Mesendoderm (in vitro differentiated cells): Measurements from ENCODE around the gene SLMAP.

Experiments used
- DNase-seq: peaks from one replicate; pipeline ENCODE4 v3.0.0; 2013
- H2AK5ac ChIP-seq: 2 replicates; pipeline ENCODE4 v1.6.1; 2013; ENCODE audit warnings: low read length, inconsistent platforms
- H2BK120ac ChIP-seq: 2 replicates; pipeline ENCODE4 v1.6.1; 2013; ENCODE audit warnings: low read depth, mild to moderate bottlenecking, low read length, moderate library complexity, mixed read lengths
- H2BK15ac ChIP-seq: replicated peaks from 2 replicates; pipeline ENCODE4 v1.6.1; 2013; ENCODE audit warnings: low read depth, mild to moderate bottlenecking, moderate library complexity
- H2BK5ac ChIP-seq: 2 replicates; pipeline ENCODE4 v1.6.1; 2013; ENCODE audit warnings: low read length, inconsistent platforms
- H3K18ac ChIP-seq: 2 replicates; pipeline ENCODE4 v1.6.1; 2013; ENCODE audit warnings: mild to moderate bottlenecking, low read length, mixed read lengths
- H3K23ac ChIP-seq: one replicate; pipeline ENCODE4 v1.6.1; 2013; ENCODE audit warnings: low read length
- H3K27ac ChIP-seq: 2 replicates; pipeline ENCODE4 v1.5.1; 2013; ENCODE audit warnings: low read depth, mild to moderate bottlenecking, inconsistent platforms, low read length, moderate library complexity
- H3K27me3 ChIP-seq: 2 replicates; pipeline ENCODE4 v1.6.1; 2013; ENCODE audit warnings: low read length, control low read depth, mild to moderate bottlenecking, inconsistent platforms; ENCODE audit not compliant: insufficient read depth, poor library complexity
- H3K36me3 ChIP-seq: 2 replicates; pipeline ENCODE4 v1.6.1; 2013; ENCODE audit warnings: low read length, inconsistent platforms; ENCODE audit not compliant: control insufficient read depth, insufficient read depth
- H3K4ac ChIP-seq: one replicate; pipeline ENCODE4 v1.6.1; 2013; ENCODE audit warnings: low read depth, mild to moderate bottlenecking, low read length, moderate library complexity
- H3K4me1 ChIP-seq: 2 replicates; pipeline ENCODE4 v1.6.1; 2013; ENCODE audit warnings: low read depth, low read length, inconsistent platforms; ENCODE audit not compliant: control insufficient read depth
- H3K4me2 ChIP-seq: 2 replicates; pipeline ENCODE4 v1.6.1; 2013; ENCODE audit warnings: low read length
- H3K4me3 ChIP-seq: 2 replicates; pipeline ENCODE4 v1.5.1; 2013; ENCODE audit warnings: mild to moderate bottlenecking, low read length
- H3K56ac ChIP-seq: one replicate; pipeline ENCODE4 v1.6.1; 2013; ENCODE audit warnings: low read length
- H3K79me1 ChIP-seq: 2 replicates; pipeline ENCODE4 v1.6.1; 2013; ENCODE audit warnings: low read length, inconsistent platforms
- H3K79me2 ChIP-seq: 2 replicates; pipeline ENCODE4 v1.6.1; 2013; ENCODE audit warnings: mild to moderate bottlenecking, low read length; ENCODE audit not compliant: control insufficient read depth, insufficient read depth
- H3K9ac ChIP-seq: 2 replicates; pipeline ENCODE4 v1.6.1; 2013; ENCODE audit warnings: low read length, inconsistent platforms
- H4K5ac ChIP-seq: one replicate; pipeline ENCODE4 v1.6.1; 2013; ENCODE audit warnings: low read length
- H4K8ac ChIP-seq: one replicate; pipeline ENCODE4 v1.6.1; 2013; ENCODE audit warnings: low read depth, mild to moderate bottlenecking, control low read depth, low read length, moderate library complexity
- WGBS: extraction: QIAGEN DNeasy Blood & Tissue Kit; methylation state at CpG from one replicate; pipeline ENCODE4 v1.1.7; 2013; ENCODE audit warnings: low lambda C conversion rate, missing lambda C conversion rate; ENCODE audit not compliant: insufficient coverage; ENCODE audit errors: extremely low coverage; 5-methylcytosine and 5-hydroxymethylcytosine counted together

The SLMAP gene

DNA sequence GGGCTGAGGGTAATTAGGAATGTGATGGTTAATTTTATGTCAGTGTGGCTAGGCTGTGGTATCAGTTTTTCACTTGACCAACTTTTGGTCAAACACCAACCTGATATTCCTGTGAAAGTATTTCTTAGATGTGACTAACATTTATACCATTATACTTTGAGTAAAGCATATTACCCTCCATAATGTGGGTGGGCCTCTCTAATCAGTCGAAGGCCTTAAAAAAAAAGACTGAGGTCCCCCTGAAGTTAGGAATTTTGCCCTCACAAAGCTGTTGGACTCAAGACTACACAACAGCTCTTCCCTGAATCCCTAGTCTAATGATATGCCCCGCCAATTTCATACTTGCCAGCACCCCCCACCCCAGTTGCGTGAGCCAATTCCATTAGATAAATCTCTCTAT lies 12.5 kb downstream of the SLMAP start:
- peaks cover 6% of the 10 kb centered on the region for H3K79me1 ChIP-seq
- no peak overlapping the region for H2AK5ac ChIP-seq
- H3K4me1 ChIP-seq = no peaks in the 10 kb centered on the region
- no peak overlapping the region for H4K5ac ChIP-seq
- no CpG with 5 or more reads among the region's 3 CpGs for WGBS
- H3K27ac ChIP-seq = no peak overlapping the region
- no peak overlapping the region for H2BK5ac ChIP-seq
- no peak overlapping the region for H3K9ac ChIP-seq
- no peaks in the 10 kb centered on the region for H3K36me3 ChIP-seq
- no peak overlapping the region for H2BK120ac ChIP-seq
- H3K79me2 ChIP-seq = peaks cover 41% of the 10 kb centered on the region
- H3K56ac ChIP-seq = no peak overlapping the region
- no peak overlapping the region for H3K18ac ChIP-seq
- no peak for DNase-seq
- no peak overlapping the region for H4K8ac ChIP-seq
- H3K27me3 ChIP-seq = no peaks in the 10 kb centered on the region
- no peak overlapping the region for H3K23ac ChIP-seq
- no peak overlapping the region for H2BK15ac ChIP-seq
- H3K4me2 ChIP-seq = no peak overlapping the region
- no peak overlapping the region for H3K4ac ChIP-seq
- no peak overlapping the region for H3K4me3 ChIP-seq

- no peak for DNase-seq
- Histone ChIP-seq H3K9ac (no peak overlapping the region), H2BK5ac (no peak overlapping the region), H2BK120ac (no peak overlapping the region), H3K36me3 (no peaks in the 10 kb centered on the region), H4K8ac (no peak overlapping the region), H3K4me3 (no peak overlapping the region), H3K4me2 (no peak overlapping the region), H2BK15ac (no peak overlapping the region), H3K27me3 (no peaks in the 10 kb centered on the region), H2AK5ac (no peak overlapping the region), H3K23ac (no peak overlapping the region), H4K5ac (no peak overlapping the region), H3K27ac (no peak overlapping the region), H3K56ac (no peak overlapping the region), H3K4me1 (no peaks in the 10 kb centered on the region), H3K79me2 (peaks cover 29% of the 10 kb centered on the region), H3K18ac (no peak overlapping the region), H3K79me1 (peaks cover 6% of the 10 kb centered on the region), H3K4ac (no peak overlapping the region)
- WGBS = no CpG with 5 or more reads among the region's 4 CpGs
Measured at GRCh38 chr3:57770009-57770827, 14.1 kb downstream of the SLMAP start.

DNA sequence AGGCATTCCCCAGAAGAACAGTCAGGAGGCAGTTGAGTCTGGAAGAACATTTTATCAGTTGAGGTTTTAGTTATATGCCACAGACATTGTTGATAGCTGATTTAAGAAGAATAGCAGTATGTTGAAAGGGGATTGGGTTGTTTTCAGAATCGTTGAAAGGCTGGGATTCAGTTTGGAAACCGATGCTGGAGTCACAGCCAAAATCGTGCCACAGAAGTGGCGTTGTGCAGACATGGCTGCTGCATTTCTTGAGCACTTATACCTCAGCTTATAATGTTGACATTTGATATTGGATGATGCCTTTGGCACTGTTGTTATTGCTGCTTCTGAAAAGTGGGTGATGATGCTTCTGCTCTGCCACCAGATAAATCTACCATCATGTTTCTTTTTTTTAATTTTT lies 16.1 kb downstream of the SLMAP start:
- DNase-seq = no peak
- WGBS = no CpG with 5 or more reads among the region's 4 CpGs
- Histone ChIP-seq H3K27ac (no peak overlapping the region), H2BK15ac (no peak overlapping the region), H3K4me3 (no peak overlapping the region), H3K79me1 (peaks cover 6% of the 10 kb centered on the region), H2AK5ac (no peak overlapping the region), H3K4me1 (no peaks in the 10 kb centered on the region), H3K4me2 (no peak overlapping the region), H4K5ac (no peak overlapping the region), H3K4ac (no peak overlapping the region), H3K36me3 (no peaks in the 10 kb centered on the region), H3K79me2 (peaks cover 24% of the 10 kb centered on the region), H3K9ac (no peak overlapping the region), H3K27me3 (no peaks in the 10 kb centered on the region), H2BK5ac (no peak overlapping the region), H3K23ac (no peak overlapping the region), H4K8ac (no peak overlapping the region), H3K56ac (no peak overlapping the region), H2BK120ac (no peak overlapping the region), H3K18ac (no peak overlapping the region)

DNA sequence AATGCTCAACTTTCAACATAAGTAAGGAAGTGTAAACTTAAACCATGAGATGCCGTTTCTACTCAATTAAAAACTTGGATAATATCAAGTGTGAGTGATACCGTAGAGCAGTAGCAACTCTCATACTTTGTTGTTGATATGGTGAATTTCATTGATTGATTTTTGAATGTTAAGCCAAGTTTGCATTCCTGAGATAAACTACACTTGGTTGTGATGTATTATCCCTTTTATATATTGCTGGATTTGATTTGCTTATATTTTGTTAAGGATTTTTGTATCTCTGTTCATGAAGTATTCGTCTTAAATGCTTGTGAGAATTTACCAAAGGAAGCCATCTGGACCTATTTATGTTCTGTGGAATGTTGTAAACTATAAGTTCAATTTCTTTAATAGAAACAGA lies 21.7 kb downstream of the SLMAP start:
- H2AK5ac ChIP-seq = no peak overlapping the region
- no peak overlapping the region for H3K4ac ChIP-seq
- H3K4me3 ChIP-seq = no peak overlapping the region
- DNase-seq = no peak
- H3K23ac ChIP-seq = no peak overlapping the region
- peaks cover 4% of the 10 kb centered on the region for H3K79me1 ChIP-seq
- no peak overlapping the region for H3K9ac ChIP-seq
- H3K27me3 ChIP-seq = no peaks in the 10 kb centered on the region
- H3K56ac ChIP-seq = no peak overlapping the region
- no peak overlapping the region for H2BK15ac ChIP-seq
- no peak overlapping the region for H3K18ac ChIP-seq
- no peak overlapping the region for H3K4me2 ChIP-seq
- no peaks in the 10 kb centered on the region for H3K36me3 ChIP-seq
- no peak overlapping the region for H3K27ac ChIP-seq
- no peak overlapping the region for H2BK5ac ChIP-seq
- peaks cover 9% of the 10 kb centered on the region for H3K79me2 ChIP-seq
- H3K4me1 ChIP-seq = no peaks in the 10 kb centered on the region
- no CpG with 5 or more reads among the region's 3 CpGs for WGBS
- H4K8ac ChIP-seq = no peak overlapping the region
- H4K5ac ChIP-seq = no peak overlapping the region
- H2BK120ac ChIP-seq = no peak overlapping the region

DNA sequence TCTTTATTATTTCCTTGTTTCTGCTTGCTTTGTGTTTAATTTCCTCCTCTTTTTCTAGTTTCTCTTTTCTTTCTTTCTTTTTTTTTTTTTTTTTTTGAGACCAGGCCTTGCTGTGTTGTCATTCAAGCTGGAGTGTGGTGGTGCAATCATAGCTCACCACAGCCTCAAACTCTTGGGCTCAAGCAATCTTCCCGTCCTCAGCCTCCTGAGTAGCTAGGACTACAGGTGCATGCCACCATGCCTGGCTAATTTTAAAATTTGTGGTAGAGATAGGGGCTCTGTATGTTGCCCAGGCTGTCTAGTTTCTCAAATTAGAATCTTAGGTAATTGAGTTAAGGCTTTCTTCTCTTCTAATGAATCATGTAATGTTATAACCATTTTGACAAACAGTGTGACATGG lies 22.4 kb downstream of the SLMAP start:
- Histone ChIP-seq H3K23ac (no peak overlapping the region), H2BK5ac (no peak overlapping the region), H2AK5ac (no peak overlapping the region), H3K79me2 (peaks cover 6% of the 10 kb centered on the region), H3K9ac (no peak overlapping the region), H3K79me1 (peaks cover 5% of the 10 kb centered on the region), H3K4me2 (no peak overlapping the region), H3K4me1 (no peaks in the 10 kb centered on the region), H3K27me3 (no peaks in the 10 kb centered on the region), H4K8ac (no peak overlapping the region), H3K4me3 (no peak overlapping the region), H3K4ac (no peak overlapping the region), H4K5ac (no peak overlapping the region), H3K36me3 (no peaks in the 10 kb centered on the region), H3K27ac (no peak overlapping the region), H3K18ac (no peak overlapping the region), H2BK120ac (no peak overlapping the region), H3K56ac (no peak overlapping the region), H2BK15ac (no peak overlapping the region)
- WGBS = no CpG with 5 or more reads among the region's 1 CpG
- no peak for DNase-seq

GRCh38 chr3:57779666-57780065 lies 23.6 kb downstream of the SLMAP start:
- H4K8ac ChIP-seq = no peak overlapping the region
- no peak overlapping the region for H2BK15ac ChIP-seq
- no peak overlapping the region for H2AK5ac ChIP-seq
- WGBS = no CpG with 5 or more reads among the region's 1 CpG
- no peak overlapping the region for H3K18ac ChIP-seq
- H3K36me3 ChIP-seq = no peaks in the 10 kb centered on the region
- no peak overlapping the region for H4K5ac ChIP-seq
- H3K4me3 ChIP-seq = no peak overlapping the region
- H3K27me3 ChIP-seq = no peaks in the 10 kb centered on the region
- H3K79me2 ChIP-seq = peaks cover 16% of the 10 kb centered on the region
- no peak overlapping the region for H3K23ac ChIP-seq
- H2BK5ac ChIP-seq = no peak overlapping the region
- H2BK120ac ChIP-seq = no peak overlapping the region
- no peak overlapping the region for H3K27ac ChIP-seq
- no peak overlapping the region for H3K4ac ChIP-seq
- H3K4me1 ChIP-seq = no peaks in the 10 kb centered on the region
- no peak overlapping the region for H3K4me2 ChIP-seq
- DNase-seq = no peak
- H3K9ac ChIP-seq = no peak overlapping the region
- no peak overlapping the region for H3K56ac ChIP-seq
- peaks cover 9% of the 10 kb centered on the region for H3K79me1 ChIP-seq
